NB4 (cell line): ENCODE data around the gene AFAP1L2.

ENCODE experiments used
- POLR2A ChIP-seq: IDR thresholded peaks from 2 replicates; pipeline ENCODE4 v1.6.1; 2011; ENCODE audit warnings: mild to moderate bottlenecking; ENCODE audit not compliant: insufficient read length; ENCODE audit errors: extremely low read depth
- TF ChIP-seq, protein P1 (sequence below): IDR thresholded peaks from one replicate; pipeline ENCODE4 v1.5.1; 2012; ENCODE audit warnings: low read depth, low read length

DNA sequence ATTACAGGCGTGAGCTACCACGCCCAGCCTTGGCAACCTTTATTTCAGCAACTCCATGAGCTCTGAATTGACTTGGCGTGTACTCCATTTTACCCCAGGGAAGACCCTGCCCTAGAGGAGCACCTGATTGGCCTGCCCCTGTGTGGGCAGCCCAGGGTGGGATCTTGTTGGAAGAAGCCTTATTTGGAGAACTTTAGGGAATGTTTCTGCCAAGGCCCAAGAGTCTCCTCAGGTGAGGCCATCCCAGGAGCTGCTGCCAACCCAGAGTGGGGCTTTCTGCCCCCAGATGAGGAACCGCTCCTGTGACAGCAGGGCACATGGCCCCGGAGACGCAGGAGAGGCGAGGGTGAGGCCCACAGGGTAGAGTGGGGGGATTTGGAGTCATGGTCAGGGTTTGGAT is 123.3 kb downstream of the AFAP1L2 start:
- TF ChIP-seq, protein P1, sequence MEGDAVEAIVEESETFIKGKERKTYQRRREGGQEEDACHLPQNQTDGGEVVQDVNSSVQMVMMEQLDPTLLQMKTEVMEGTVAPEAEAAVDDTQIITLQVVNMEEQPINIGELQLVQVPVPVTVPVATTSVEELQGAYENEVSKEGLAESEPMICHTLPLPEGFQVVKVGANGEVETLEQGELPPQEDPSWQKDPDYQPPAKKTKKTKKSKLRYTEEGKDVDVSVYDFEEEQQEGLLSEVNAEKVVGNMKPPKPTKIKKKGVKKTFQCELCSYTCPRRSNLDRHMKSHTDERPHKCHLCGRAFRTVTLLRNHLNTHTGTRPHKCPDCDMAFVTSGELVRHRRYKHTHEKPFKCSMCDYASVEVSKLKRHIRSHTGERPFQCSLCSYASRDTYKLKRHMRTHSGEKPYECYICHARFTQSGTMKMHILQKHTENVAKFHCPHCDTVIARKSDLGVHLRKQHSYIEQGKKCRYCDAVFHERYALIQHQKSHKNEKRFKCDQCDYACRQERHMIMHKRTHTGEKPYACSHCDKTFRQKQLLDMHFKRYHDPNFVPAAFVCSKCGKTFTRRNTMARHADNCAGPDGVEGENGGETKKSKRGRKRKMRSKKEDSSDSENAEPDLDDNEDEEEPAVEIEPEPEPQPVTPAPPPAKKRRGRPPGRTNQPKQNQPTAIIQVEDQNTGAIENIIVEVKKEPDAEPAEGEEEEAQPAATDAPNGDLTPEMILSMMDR, result no peak
- no peak for TF ChIP-seq POLR2A
